ENCODE data around the gene TTN.
A peak's percentile ranks its signal among the peaks of the same experiment; 100 is the strongest.
"Not testable (repeated sequence)": the region's sequence is repeated elsewhere in the genome, so short reads cannot be mapped to it uniquely, and the experiment has no call there.

TTN gene

DNA sequence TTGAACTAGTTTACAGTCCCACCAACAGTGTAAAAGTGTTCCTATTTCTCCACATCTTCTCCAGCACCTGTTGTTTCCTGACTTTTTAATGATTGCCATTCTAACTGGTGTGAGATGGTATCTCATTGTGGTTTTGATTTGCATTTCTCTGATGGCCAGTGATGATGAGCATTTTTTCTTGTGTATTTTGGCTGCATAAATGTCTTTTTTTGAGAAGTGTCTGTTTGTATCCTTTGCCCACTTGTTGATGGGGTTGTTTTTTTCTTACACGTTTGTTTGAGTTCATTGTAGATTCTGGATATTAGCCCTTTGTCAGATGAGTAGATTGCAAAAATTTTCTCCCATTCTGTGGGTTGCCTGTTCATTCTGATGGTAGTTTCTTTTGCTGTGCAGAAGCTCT lies 281.8 kb downstream of the TTN start:
- not testable (repeated sequence) for DNase-seq

DNA sequence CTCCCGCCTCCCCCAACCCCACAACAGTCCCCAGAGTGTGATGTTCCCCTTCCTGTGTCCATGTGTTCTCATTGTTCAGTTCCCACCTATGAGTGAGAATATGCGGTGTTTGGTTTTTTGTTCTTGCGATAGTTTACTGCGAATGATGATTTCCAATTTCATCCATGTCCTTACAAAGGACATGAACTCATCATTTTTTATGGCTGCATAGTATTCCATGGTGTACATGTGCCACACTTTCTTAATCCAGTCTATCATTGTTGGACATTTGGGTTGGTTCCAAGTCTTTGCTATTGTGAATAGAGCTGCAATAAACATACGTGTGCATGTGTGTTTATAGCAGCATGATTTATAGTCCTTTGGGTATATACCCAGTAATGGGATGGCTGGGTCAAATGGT lies 282.2 kb downstream of the TTN start:
- DNase-seq: not testable (repeated sequence)

DNA sequence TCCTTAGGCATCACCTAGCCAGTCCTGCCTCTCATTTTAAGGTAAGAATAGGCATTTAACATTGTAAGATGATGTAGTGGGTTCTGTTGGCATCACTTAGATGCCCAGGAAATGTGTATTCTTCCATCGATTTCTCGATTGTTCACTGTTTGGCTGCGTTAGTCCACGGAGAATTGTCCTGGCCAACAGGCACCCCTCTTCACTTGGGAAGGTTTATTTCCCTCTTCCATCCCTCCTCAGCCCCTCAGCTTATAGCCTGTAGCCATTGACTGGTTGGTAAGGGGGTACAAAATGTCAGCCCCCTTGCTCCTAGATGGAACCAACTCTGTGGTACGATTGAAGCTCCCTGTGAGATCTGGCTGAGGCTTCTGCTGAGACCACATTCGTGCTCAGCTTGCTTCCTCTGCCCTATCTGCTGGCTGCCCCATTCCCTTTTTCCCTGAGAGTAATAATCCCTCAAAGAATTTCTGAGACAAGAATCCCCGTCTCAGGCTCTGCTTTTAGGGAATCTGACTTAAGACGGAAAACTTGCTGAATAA lies 283.6 kb downstream of the TTN start:
- no peak for DNase-seq

DNA sequence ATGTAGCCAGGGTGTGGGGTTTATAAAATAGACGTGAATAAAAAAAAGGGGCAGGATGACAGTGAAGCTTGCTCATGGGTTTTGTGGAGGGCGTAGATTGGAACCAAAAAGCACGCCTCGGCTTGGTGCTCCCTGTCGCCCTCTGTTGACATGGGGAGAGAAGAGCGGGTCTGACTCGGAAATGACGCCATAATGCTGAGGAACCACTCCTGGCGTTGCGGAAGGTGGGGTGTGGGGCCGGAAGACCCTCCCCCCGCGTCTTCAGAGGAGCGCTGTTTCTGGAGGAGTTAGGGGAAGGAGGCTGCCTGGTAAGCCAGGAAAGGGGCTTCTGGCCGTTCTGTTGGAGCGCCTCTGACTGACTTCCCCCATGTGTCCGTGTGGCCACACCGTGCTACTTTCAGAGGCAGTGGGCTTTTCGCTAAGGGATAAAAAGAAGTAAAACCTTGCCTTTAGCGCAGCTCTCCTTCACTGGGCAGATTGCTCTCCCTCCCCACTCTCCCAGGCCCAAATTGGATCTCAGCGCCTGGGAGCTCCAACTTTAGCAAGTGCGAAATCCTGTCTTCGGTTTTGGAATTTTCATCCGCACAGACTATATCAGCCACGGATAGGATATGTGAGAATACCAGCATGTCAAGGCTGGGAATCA lies 284.1 kb downstream of the TTN start:
- peak; percentile 83 for DNase-seq

DNA sequence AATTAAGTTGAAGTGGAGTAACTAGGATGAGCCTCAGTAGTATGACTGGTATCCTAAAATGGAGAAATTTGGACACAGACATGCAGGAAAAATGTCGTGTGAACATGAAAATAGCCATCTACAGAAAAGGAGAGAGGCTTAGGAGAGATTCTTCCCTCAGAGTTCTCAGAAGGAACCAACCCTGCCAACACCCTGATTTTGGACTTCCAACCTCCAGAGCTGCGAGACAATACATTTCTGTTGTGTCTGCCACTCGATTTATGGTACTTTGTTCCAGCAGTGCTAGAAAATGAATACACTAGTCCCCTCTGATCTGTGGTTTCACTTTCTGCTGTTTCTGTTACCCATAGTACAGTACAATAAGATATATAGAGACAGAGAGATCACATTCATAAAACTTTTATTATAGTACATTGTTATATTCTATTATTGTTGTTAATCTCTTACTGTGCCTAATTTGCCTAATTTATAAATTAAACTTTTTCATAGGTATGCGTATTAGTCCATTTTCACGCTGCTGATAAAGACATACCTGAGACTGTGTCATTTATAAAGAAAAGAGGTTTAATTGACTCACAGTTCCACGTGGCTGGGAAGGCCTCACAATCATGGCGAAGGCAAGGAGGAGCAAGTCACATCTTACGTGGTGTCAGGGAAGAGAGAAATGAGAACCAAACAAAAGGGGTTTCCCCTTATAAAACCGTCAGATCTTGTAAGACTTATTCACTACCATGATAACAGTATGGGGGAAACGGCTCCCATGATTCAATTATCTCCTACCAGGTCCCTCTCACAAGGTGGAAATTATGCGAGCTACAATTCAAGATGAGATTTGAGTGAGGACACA lies 285.7 kb downstream of the TTN start:
- no peak for DNase-seq

- DNase-seq: no peak
Measured at GRCh38 chr2:178517496-178517895, 289.7 kb downstream of the TTN start.

DNA sequence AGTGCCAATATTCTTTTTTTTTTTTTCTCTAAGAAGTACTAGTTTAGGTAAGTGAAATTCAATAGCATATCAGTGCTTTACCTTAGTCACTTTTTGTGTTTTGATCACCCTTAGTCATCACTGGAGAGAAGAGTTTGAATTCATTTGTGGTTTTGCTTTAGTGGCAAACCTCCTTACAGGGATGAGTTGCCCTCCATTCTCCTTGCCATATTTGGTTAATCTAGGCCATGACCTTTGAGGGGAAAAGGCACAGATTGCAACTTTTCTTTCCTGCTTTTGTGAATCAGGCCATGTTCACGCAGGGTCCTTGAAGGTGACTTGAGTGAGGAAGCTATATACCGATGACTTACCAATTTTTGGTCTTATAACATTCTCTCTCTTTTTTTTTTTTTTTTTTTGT lies 292.6 kb downstream of the TTN start:
- no peak for DNase-seq

GRCh38 chr2:178513876-178514275 lies 293.3 kb downstream of the TTN start:
- no peak for DNase-seq

DNA sequence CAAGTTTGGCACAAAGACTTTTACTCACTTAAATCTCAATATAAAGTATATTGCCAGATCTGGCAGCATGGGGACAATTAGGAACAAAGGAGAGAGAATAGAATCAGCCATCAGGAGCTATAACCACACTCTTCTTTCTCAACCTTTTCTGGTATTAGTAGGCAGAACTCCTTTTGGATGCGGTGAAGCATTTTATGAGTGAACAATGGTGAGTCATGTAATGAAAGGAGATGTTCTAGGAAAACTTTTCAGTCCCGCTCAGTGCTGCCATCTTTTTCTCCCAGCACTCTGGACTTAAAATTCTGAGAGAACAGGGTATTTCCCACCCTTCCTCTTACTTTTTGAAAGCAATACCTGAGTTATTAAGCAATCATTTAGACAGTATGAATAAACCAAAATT lies 294.7 kb downstream of the TTN start:
- no peak for DNase-seq

DNA sequence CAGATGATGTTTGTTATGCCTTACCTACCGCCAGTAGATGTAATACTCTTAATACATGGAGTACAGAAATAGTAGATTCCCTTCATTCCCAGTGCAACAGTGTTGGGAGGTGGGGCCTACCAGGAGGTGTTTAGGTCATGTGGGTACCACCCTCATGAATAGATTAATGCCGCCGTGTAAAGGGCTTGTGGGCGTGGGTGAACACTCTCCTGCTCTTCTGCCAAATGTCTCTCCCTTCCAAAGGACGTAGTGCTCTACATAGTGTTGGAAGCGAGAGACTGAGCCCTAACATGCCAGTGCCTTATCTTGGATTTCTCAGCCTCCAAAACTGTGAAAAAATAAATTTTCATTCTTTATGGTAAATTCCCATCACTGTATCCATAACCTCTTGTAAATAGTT lies 296.8 kb downstream of the TTN start:
- DNase-seq: no peak

DNA sequence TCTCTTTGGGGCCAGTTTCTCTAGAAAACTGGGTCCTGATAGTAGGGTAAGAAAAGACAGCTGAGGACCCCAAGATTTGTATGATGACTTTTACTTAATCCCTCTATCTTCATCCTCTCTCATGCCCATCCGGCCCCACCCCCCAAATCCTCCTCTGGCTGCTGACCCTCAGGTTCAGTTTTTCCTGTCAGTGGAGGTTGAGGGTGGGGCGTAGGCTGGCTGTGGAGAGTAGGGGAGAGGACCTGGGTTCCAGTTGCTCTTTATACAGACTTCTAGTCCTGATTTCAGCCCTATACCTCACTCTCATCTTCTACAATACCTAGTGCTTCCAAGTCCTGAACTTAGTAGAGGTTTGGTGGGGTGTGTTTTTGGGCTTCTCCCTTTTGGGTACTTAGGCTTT lies 298.6 kb downstream of the TTN start:
- no peak for DNase-seq

DNA sequence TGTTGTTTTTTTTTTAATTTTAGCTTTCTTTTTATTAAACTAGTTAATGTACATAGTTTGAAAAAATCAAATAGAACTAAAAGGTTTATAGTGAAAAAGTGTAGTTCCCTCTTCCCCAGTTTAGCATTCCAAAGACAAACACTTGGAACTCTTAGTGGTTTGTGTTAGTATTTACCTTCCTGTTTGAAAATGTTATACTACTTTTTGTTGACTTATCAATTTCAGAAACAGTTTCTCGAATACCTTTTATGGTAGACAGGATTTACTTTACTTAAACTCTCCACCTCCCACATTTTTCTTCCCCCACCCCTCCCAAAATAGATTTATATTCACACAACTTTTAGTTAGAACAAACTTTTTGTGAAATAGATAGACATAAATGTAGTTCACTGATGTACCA lies 300.3 kb downstream of the TTN start:
- DNase-seq: no peak

DNA sequence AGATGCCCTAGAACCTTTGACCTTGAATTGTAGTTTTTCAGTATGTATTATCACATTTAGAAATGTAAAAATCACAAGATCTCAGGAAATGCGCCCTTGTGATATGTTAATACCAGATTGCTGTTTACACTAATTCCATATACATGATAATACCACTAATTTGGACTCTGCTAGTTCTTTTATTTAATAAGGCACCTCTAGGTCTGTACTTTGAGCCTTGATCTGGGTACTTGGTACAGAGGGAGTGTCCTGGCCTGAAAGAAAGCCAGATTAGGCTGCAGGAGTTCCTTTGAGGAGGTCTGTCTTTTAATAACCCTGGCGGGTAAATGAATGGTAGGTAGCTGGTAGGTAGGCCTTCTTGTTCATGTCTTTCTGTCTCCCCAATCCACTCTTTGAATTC lies 300.7 kb downstream of the TTN start:
- DNase-seq: no peak

DNA sequence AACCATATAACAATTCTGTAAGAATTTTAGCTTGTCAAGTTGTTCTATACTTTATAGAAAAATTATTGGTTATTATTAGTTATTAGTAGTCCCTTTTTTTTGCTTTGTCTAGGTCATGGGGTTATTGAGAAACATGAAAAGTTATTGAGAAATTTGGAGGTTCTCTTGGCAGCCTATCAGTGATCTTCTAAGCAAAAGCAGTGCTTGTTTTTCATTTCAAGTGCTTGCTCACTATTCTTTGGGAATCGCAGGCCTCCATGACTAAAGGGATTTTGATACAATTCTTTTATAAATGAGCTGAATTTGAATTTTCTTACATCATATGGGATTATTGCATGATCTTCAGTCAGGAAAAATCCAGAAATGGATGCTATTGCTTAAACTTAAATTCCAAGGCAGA lies 301.1 kb downstream of the TTN start:
- DNase-seq: no peak

DNA sequence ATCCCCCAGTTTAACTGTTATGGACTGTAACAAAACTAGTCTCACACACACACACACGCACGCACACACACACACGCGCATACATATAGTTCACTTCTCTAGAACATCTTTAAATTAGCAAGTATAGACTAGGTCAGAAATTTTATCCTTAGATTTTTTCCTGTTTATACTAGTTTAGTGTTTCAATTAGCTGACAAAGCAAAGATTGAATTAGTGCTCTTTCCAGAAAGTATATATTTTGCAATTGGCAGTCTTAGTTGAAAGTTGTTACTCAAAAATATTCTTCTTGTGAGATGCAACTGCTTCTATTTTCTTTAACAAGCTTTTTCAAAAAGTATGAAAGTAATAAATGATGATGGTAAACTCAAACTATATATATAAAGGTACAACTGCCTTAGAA lies 304.5 kb downstream of the TTN start:
- DNase-seq: no peak

- DNase-seq: no peak
Measured at GRCh38 chr2:178499640-178500039, 307.6 kb downstream of the TTN start.

DNA sequence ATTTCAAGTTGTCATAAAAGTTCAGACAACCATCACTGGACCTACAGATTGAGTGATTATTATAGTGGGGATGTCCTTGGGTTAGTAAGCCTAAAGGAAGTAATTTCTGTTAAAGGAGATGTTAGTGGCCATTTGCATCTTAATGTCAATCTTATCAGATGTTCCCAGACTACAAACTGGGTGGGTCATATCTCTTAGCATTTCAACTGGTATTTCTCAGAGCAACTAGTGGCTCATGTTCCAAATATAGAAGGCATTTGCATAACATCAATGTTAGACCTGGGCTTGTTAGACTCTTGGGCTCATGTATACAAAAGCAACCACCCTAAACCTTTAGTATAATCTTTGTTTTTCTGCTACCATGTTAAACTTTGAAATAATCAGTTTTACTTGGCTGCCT lies 309.1 kb downstream of the TTN start:
- no peak for DNase-seq

DNA sequence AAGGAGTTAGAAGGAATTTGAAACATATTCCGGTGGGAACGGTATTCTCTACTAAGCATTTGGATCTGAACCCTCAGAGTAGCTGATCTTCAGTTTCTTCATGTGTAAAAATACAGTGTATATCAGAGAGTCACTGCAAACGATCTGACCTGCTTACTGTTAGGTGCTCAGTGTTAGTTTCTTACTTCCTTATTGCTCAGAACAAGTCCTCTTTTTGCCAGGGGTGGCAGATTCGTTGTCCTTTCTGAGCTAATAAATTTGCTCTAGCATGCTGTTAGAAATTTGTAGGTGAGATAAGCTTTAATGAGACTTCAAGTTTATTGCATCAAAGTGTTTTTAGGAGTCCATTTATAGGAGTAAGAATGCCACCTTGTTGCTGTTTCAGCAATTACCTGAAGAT lies 311.2 kb downstream of the TTN start:
- no peak for DNase-seq

DNA sequence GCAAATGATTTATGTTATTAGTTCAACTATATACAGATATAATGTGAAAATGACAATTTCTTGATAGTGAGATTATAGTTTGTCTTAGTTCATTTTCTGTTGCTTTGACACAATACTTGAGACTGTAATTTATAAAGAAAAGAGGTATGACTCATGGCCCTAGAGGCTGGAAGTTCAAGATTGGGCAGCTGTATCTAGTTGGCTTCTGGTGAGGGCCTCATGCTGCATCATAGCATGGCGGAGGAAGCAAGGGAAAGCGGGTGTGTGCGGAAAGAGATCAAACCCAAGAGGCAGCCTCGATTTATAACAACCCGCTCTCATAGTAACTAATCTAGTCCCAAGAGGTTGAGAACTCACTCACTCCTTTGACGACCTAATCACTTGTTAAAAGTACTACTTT lies 315.6 kb downstream of the TTN start:
- DNase-seq: no peak

GRCh38 chr2:178485356-178485755 lies 321.9 kb downstream of the TTN start:
- DNase-seq: no peak

GRCh38 chr2:178484245-178485041 lies 322.8 kb downstream of the TTN start:
- no peak for DNase-seq

DNA sequence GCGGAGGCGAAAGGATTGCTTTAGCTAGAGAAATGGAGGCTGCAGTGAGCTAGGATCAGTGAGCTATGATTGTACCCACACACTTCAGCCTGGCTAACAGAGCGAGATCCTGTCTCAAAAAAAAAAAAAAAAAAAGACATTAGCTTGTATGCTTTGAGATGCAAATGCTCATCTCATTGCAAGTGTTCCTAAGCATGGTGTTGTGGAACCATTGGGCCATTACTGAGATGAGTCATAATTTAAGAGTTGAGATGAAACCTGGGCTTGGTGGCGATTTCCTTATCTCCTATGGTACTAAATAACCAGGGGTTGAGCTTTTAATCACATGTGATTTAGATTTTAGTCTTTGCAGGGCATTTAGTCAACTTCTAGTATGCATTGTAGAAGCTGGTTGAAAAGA lies 324.8 kb downstream of the TTN start:
- no peak for DNase-seq
